ENCODE measurements around the gene CD300LG.

- TF ChIP-seq CTCF (conservative IDR thresholded peaks at IDR 0.05) (no peak), EZH2 (IDR thresholded peaks at IDR 0.05; ENCODE audit: low read depth) (no peak)
These were observed 2.1 kb downstream of the CD300LG start for GRCh38 chr17:43849116-43849515.
